A673 (cell line): ENCODE results near the gene PRR22. TPM values are rescaled to one million over a fixed set of nuclear protein-coding genes. Genes with fewer than 3 reads are reported as not detected.

Source experiments
- BruUV-seq: library from RNA; stranded (reverse); fragments of 400-500 nt; replicated peaks from 2 replicates; lab custom pipeline; 2021; lab: Mats Ljungman, UMichigan
- CTCF ChIA-PET: fragments of 300-600 bp; sonication (Branson Sonifier 250); formaldehyde crosslinking; loops from one replicate; lab custom pipeline; 2022; ENCODE audit warnings: antibody characterized with exemption; lab: Charles Lee
- POLR2A ChIA-PET: fragments of 300-600 bp; sonication (Branson Sonifier 250); formaldehyde crosslinking; loops from one replicate; lab custom pipeline; 2022; ENCODE audit warnings: antibody characterized with exemption; ENCODE audit not compliant: low non-redundant PET; lab: Charles Lee
- DNase-seq: peaks from one replicate; pipeline ENCODE4 v3.0.0-alpha.2; 2015; ENCODE audit warnings: low spot score
- H3K27ac ChIP-seq: fragments of 200-600 bp; sonication (generic); 2 replicates; pipeline ENCODE4 v1.5.1; 2016; ENCODE audit warnings: mixed run types, low read depth, mild to moderate bottlenecking, mixed read lengths, antibody characterized with exemption, low read length; ENCODE audit not compliant: poor library complexity, severe bottlenecking
- H3K27me3 ChIP-seq: fragments of 200-600 bp; sonication (generic); replicated peaks from 2 replicates; pipeline ENCODE4 v1.6.1; 2017; ENCODE audit warnings: mixed run types, low read depth, mild to moderate bottlenecking, mixed read lengths, antibody characterized with exemption, low read length; ENCODE audit not compliant: insufficient read depth, poor library complexity
- H3K36me3 ChIP-seq: fragments of 200-600 bp; sonication (generic); 2 replicates; pipeline ENCODE4 v1.6.1; 2016; ENCODE audit warnings: mixed run types, mild to moderate bottlenecking, mixed read lengths, antibody characterized with exemption, low read length; ENCODE audit not compliant: insufficient read depth, poor library complexity, severe bottlenecking
- H3K4me1 ChIP-seq: fragments of 200-600 bp; sonication (generic); 2 replicates; pipeline ENCODE4 v1.6.1; 2017; ENCODE audit warnings: mixed run types, mild to moderate bottlenecking, mixed read lengths, antibody characterized with exemption, low read length; ENCODE audit not compliant: insufficient read depth, poor library complexity, severe bottlenecking
- H3K4me3 ChIP-seq: fragments of 200-600 bp; sonication (generic); 2 replicates; pipeline ENCODE4 v1.5.1; 2016; ENCODE audit warnings: low read depth, mixed run types, mild to moderate bottlenecking, mixed read lengths, low read length; ENCODE audit not compliant: poor library complexity, severe bottlenecking
- H3K9me3 ChIP-seq: fragments of 200-600 bp; sonication (generic); 2 replicates; pipeline ENCODE4 v1.6.1; 2016; ENCODE audit warnings: mixed run types, low read depth, mild to moderate bottlenecking, mixed read lengths, antibody characterized with exemption, low read length; ENCODE audit not compliant: poor library complexity, severe bottlenecking
- EZH2 ChIP-seq: fragments of 200-600 bp; sonication (generic); IDR thresholded peaks from 2 replicates; pipeline ENCODE4 v1.6.1; 2017; ENCODE audit warnings: borderline replicate concordance, low read depth, mild to moderate bottlenecking, mixed read lengths, antibody characterized with exemption, low read length; ENCODE audit not compliant: poor library complexity, severe bottlenecking
- intact Hi-C: fragments of 100-400 bp; cut with micrococcal nuclease; formaldehyde crosslinking; loops from one replicate; pipeline ENCODE4 v1.10.0; 2022; ENCODE audit not compliant: unreplicated experiment
- total RNA-seq: library from RNA; stranded (reverse); gene quantifications from 2 replicates; pipeline ENCODE4 v1.2.3, GENCODE V29; 2021
- TF ChIP-seq, protein P1 (sequence below): fragments of 300-800, 200-600 bp; sonication (generic); conservative IDR thresholded peaks from 2 replicates; pipeline ENCODE4 v1.5.1; 2017; ENCODE audit warnings: low read depth, mild to moderate bottlenecking, antibody characterized with exemption, low read length, moderate library complexity, mixed read lengths

PRR22 gene
- total RNA-seq, 1 experiment from 2014 or later: 8.2 TPM

DNA sequence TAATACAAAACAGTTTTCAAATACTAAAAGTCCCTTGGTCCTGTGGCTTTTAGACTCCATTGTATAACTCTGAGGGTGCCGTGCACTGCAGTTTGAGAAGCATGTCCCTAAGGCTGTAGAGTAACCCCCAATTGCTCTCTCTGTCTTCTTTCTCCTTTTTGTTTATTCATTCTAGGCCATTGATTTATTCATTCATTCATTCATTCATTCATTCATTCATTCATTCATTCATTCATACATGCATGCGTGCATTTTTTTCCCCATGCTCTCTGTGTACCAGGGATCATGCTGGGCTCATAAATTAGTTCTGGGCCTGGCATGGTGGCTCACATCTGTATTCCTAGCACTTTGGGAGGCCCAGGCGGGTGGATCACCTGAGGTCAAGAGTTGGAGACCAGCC, 19.3 kb downstream of the PRR22 start:
- no peak for TF ChIP-seq EZH2
- TF ChIP-seq, protein P1, sequence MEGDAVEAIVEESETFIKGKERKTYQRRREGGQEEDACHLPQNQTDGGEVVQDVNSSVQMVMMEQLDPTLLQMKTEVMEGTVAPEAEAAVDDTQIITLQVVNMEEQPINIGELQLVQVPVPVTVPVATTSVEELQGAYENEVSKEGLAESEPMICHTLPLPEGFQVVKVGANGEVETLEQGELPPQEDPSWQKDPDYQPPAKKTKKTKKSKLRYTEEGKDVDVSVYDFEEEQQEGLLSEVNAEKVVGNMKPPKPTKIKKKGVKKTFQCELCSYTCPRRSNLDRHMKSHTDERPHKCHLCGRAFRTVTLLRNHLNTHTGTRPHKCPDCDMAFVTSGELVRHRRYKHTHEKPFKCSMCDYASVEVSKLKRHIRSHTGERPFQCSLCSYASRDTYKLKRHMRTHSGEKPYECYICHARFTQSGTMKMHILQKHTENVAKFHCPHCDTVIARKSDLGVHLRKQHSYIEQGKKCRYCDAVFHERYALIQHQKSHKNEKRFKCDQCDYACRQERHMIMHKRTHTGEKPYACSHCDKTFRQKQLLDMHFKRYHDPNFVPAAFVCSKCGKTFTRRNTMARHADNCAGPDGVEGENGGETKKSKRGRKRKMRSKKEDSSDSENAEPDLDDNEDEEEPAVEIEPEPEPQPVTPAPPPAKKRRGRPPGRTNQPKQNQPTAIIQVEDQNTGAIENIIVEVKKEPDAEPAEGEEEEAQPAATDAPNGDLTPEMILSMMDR: no peak
- BruUV-seq: no TSS peak
- no peak for DNase-seq
- CTCF ChIA-PET: no interaction called here
- Histone ChIP-seq H3K4me3 (no peak overlapping the region), H3K27ac (no peak overlapping the region), H3K36me3 (no peaks in the 10 kb centered on the region), H3K4me1 (no peaks in the 10 kb centered on the region), H3K27me3 (no peaks in the 10 kb centered on the region), H3K9me3 (no peaks in the 10 kb centered on the region)
- POLR2A ChIA-PET: no interaction called here
- intact Hi-C loops: no loop called here

DNA sequence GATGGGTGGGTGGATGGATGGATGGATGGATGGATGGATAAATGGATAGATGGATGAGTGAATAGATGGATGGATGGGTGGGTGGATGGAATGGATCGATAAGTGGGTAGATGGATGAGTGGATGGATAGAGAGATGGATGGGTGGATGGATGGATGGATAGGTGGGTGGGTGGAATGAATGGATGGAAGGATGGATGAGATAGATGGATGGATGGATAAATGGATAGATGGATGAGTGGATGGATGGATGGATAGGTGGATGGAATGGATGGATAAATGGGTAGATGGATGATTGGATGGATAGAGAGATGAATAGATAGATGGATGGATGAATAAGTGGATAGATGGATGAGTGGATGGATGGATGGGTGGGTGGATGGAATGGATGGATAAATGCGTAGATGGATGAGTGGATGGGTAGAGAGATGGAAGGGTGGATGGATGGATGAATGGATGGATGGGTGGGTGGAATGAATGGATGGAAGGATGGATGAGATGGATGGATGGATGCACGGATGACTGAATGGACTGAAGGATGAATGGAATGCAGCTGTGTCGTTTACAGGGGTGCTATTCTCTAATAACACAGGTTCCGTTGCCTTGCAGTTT, 21.8 kb downstream of the PRR22 start:
- H3K4me1 ChIP-seq: no peaks in the 10 kb centered on the region
- TF ChIP-seq, protein P1: no peak
- no peak for TF ChIP-seq EZH2
- no peaks in the 10 kb centered on the region for H3K27me3 ChIP-seq
- H3K27ac ChIP-seq: no peak overlapping the region
- intact Hi-C loops: no loop called here
- H3K9me3 ChIP-seq: no peaks in the 10 kb centered on the region
- ChIA-PET POLR2A (no interaction called here), CTCF (no interaction called here)
- no TSS peak for BruUV-seq
- DNase-seq: no peak
- no peaks in the 10 kb centered on the region for H3K36me3 ChIP-seq
- H3K4me3 ChIP-seq: no peak overlapping the region

DNA sequence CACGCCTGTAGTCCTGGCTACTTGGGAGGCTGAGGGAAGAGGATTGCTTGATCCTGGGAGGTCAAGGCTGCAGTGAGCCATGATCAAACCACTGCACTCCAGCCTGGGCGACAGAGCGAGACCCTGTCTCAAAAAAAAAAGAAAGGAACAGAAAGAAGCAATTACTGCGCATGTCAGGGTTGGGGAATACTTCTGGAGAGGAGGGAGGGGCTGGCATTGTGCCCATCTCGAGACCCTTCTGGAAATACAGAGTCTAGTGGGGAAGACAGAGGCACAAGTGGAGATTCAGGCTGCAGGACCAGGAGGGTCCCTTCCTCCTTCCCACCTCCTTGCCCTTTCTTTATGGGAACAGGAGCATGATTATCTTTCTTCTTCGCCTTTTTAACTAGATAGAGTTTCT, 30.8 kb downstream of the PRR22 start:
- Histone ChIP-seq H3K4me3 (no peak overlapping the region), H3K36me3 (no peaks in the 10 kb centered on the region), H3K9me3 (no peaks in the 10 kb centered on the region), H3K4me1 (no peaks in the 10 kb centered on the region), H3K27ac (no peak overlapping the region), H3K27me3 (no peaks in the 10 kb centered on the region)
- no TSS peak for BruUV-seq
- ChIA-PET CTCF (no interaction called here), POLR2A (interaction anchor here (0.6 kb wide), 1 partner anchor 26 kb away, joined by 3 read pairs; no protein-coding TSS in a partner anchor)
- intact Hi-C loops: no loop called here
- DNase-seq: no peak
- TF ChIP-seq EZH2: no peak
- TF ChIP-seq, protein P1: no peak
